ENCODE results near the gene ATXN2L.

ATXN2L gene

DNA sequence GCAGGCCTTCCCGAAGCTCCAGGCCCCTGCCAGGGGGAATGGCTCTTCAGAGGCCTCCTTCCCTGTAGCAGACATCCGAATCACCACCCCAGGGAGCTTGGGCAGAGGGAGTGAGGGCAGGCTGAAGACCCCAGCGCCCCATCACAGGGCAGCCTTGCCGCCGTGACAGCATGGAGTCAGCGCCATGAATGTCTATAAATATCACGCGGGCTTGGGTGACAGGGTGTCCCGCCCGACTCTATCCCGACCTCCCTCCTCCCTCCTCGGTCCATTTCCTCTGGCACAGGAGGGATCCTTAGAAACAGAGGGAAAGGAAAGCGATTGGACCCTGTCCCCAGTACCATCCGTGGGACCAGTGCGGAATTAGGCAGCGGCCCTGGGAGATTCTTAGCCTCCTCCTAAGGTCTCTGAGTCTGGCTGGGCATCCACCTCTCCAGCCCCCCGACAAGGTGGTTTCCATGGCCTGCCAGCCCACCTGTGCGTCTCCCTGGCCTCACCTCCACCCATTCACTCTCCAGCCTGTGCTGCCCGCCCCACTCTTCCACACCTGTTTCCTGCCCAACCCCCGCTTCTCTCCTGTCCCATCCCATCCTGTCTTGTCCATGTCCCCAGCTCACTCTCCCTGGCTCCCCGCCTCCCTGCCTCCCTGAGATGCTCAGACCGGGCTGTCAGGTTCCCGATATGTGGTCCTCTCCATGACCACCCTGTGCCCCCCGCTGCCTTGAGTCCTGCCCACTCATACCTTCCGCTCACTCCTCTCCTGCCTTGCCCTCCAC is 60.6 kb downstream of the ATXN2L start:
- Mint-ChIP-seq H3K27ac (no peak overlapping the region), H3K27me3 (peaks cover 12% of the 10 kb centered on the region)
- no peak for DNase-seq

DNA sequence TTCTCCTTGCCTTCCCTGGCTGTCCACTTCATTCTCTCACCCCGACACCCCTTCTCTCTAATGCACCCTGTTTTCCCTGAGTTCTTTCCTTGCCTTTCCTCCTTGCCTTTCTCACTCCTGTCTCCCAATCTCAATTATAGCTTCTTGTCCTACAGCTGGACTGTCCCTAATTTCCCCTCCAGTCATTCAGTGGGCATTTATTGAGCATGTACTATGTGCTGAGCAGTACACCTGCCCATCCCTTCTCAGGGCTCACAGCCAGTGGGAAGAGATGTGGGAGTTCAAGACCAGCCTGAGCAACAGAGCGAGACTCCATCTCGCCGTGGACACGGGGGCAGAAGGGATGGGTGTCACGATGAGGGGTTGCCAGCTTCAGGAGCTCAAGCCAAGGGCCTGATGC is 61.2 kb downstream of the ATXN2L start:
- no peak overlapping the region for H3K4me3 Mint-ChIP-seq
- H3K27me3 Mint-ChIP-seq, result peaks cover 12% of the 10 kb centered on the region
- peaks cover 15% of the 10 kb centered on the region for H3K4me1 Mint-ChIP-seq (ENCODE audit: low read depth)
- no peaks in the 10 kb centered on the region for H3K9me3 Mint-ChIP-seq
- no peak overlapping the region for H3K27ac Mint-ChIP-seq
- peaks cover 5% of the 10 kb centered on the region for H3K36me3 Mint-ChIP-seq (ENCODE audit: low read depth)
- no peak for DNase-seq

More for the DNA sequence above, 60.6 kb downstream of the ATXN2L start:
- H3K36me3 Mint-ChIP-seq (ENCODE audit: low read depth), result peaks cover 5% of the 10 kb centered on the region
- no peak overlapping the region for H3K4me3 Mint-ChIP-seq
- H3K9me3 Mint-ChIP-seq, result no peaks in the 10 kb centered on the region
- H3K4me1 Mint-ChIP-seq (ENCODE audit: low read depth), result peaks cover 20% of the 10 kb centered on the region
